OCI-LY7 (cell line): ENCODE data around the gene CHST3. TPM values are rescaled to one million over a fixed set of nuclear protein-coding genes. Genes with fewer than 3 reads are reported as not detected.

Experiments
- BruUV-seq: library from RNA; stranded (reverse); fragments of 400-500 nt; replicated peaks from 2 replicates; lab custom pipeline; 2021; lab: Mats Ljungman, UMichigan
- CTCF ChIA-PET: fragments of 300-600 bp; sonication (Branson Sonifier 250); formaldehyde crosslinking; loops from one replicate; lab custom pipeline; 2022; ENCODE audit warnings: antibody characterized with exemption; ENCODE audit not compliant: unreplicated experiment; lab: Charles Lee
- POLR2A ChIA-PET: fragments of 300-600 bp; sonication (Branson Sonifier 250); formaldehyde crosslinking; loops from one replicate; lab custom pipeline; 2022; ENCODE audit warnings: antibody characterized with exemption; lab: Charles Lee
- DNase-seq: peaks from one replicate; pipeline ENCODE4 v3.0.0-alpha.2; 2015; ENCODE audit warnings: low spot score
- H2AFZ ChIP-seq: fragments of 200-600 bp; sonication (generic), shearing (Covaris generic); 2 replicates; pipeline ENCODE4 v1.6.1; 2014; ENCODE audit warnings: mild to moderate bottlenecking, antibody characterized with exemption, low read length, moderate library complexity
- H3K27ac ChIP-seq: fragments of 200-600 bp; sonication (generic); 2 replicates; pipeline ENCODE4 v1.5.1; 2014; ENCODE audit warnings: mixed run types, low read depth, mild to moderate bottlenecking, moderate library complexity, low read length, inconsistent platforms; ENCODE audit not compliant: poor library complexity, severe bottlenecking
- H3K36me3 ChIP-seq: fragments of 200-600 bp; sonication (generic); 2 replicates; pipeline ENCODE4 v1.6.1; 2014; ENCODE audit warnings: mild to moderate bottlenecking, antibody characterized with exemption, low read length, moderate library complexity, mixed read lengths; ENCODE audit not compliant: insufficient read depth
- H3K4me1 ChIP-seq: fragments of 200-600 bp; sonication (generic); 2 replicates; pipeline ENCODE4 v1.5.1; 2014; ENCODE audit warnings: mild to moderate bottlenecking, low read length; ENCODE audit not compliant: insufficient read depth, poor library complexity, severe bottlenecking
- H3K4me2 ChIP-seq: fragments of 200-600 bp; sonication (generic); 2 replicates; pipeline ENCODE4 v1.6.1; 2014; ENCODE audit warnings: mild to moderate bottlenecking, low read length
- H3K4me3 ChIP-seq: fragments of 200-600 bp; sonication (generic); 2 replicates; pipeline ENCODE4 v1.5.1; 2014; ENCODE audit warnings: mild to moderate bottlenecking, low read depth, low read length; ENCODE audit not compliant: poor library complexity, severe bottlenecking
- H3K79me2 ChIP-seq: fragments of 200-600 bp; sonication (generic); 2 replicates; pipeline ENCODE4 v1.6.1; 2016; ENCODE audit warnings: low read depth, mild to moderate bottlenecking, low read length, moderate library complexity, mixed read lengths; ENCODE audit not compliant: insufficient read depth
- H3K9me2 ChIP-seq: fragments of 200-600 bp; sonication (generic); 2 replicates; pipeline ENCODE4 v1.6.1; 2016; ENCODE audit warnings: mild to moderate bottlenecking, low read length, mixed read lengths; ENCODE audit not compliant: insufficient read depth
- H3K9me3 ChIP-seq: fragments of 200-600 bp; sonication (generic); 2 replicates; pipeline ENCODE4 v1.6.1; 2014; ENCODE audit warnings: mild to moderate bottlenecking, mixed run types, low read length, mixed read lengths
- H4K20me1 ChIP-seq: fragments of 200-600 bp; sonication (generic); 2 replicates; pipeline ENCODE4 v1.6.1; 2014; ENCODE audit warnings: mild to moderate bottlenecking, antibody characterized with exemption, low read length, moderate library complexity, mixed read lengths; ENCODE audit not compliant: insufficient read depth
- CTCF ChIP-seq: fragments of 200-600 bp; sonication (generic); conservative IDR thresholded peaks from 2 replicates; pipeline ENCODE4 v1.5.1; 2014; ENCODE audit warnings: mild to moderate bottlenecking, antibody characterized with exemption, low read length, moderate library complexity, mixed read lengths
- EZH2phosphoT487 ChIP-seq: fragments of 200-600 bp; sonication (generic); IDR thresholded peaks from 2 replicates; pipeline ENCODE4 v1.6.1; 2018; ENCODE audit warnings: low read depth, borderline replicate concordance, mild to moderate bottlenecking, mixed run types, antibody characterized with exemption, low read length, moderate library complexity, mixed read lengths
- intact Hi-C: fragments of 100-400 bp; cut with micrococcal nuclease; formaldehyde crosslinking; loops from one replicate; pipeline ENCODE4 v1.10.0; 2022; ENCODE audit not compliant: unreplicated experiment
- total RNA-seq, 2 experiments: library from RNA; depleted of rRNA in 1 of 2; stranded (reverse); fragments of >200 nt in 1 of 2; shearing (Covaris generic) in 1 of 2; gene quantifications; 2 replicates each; pipeline ENCODE4 v1.2.3, GENCODE V29; 2014 to 2022

The CHST3 gene
- total RNA-seq, 2 experiments from 2014 or later, result not detected

- no peak overlapping the region for H3K4me3 ChIP-seq
- no peak overlapping the region for H2AFZ ChIP-seq
- intact Hi-C loops, result no loop called here
- H3K9me3 ChIP-seq, result no peaks in the 10 kb centered on the region
- ChIA-PET POLR2A (no interaction called here), CTCF (no interaction called here)
- no peaks in the 10 kb centered on the region for H3K79me2 ChIP-seq
- no peaks in the 10 kb centered on the region for H3K4me1 ChIP-seq
- H4K20me1 ChIP-seq, result no peaks in the 10 kb centered on the region
- H3K27ac ChIP-seq, result no peak overlapping the region
- no peak overlapping the region for H3K4me2 ChIP-seq
- TF ChIP-seq EZH2phosphoT487 (no peak), CTCF (no peak)
- H3K36me3 ChIP-seq, result no peaks in the 10 kb centered on the region
- no peaks in the 10 kb centered on the region for H3K9me2 ChIP-seq
- no peak for DNase-seq
- BruUV-seq, result no TSS peak
These were observed 6.7 kb downstream of the CHST3 start for GRCh38 chr10:71970869-71971268.

- intact Hi-C loops, result no loop called here
- no peak for TF ChIP-seq CTCF
- TF ChIP-seq EZH2phosphoT487, result no peak
- no peaks in the 10 kb centered on the region for H3K79me2 ChIP-seq
These were observed 7.1 kb downstream of the CHST3 start for GRCh38 chr10:71971311-71971731.

GRCh38 chr10:71971769-71972555, 7.8 kb downstream of the CHST3 start:
- Histone ChIP-seq H3K36me3 (no peaks in the 10 kb centered on the region), H3K79me2 (no peaks in the 10 kb centered on the region), H3K9me3 (no peaks in the 10 kb centered on the region), H3K27ac (no peak overlapping the region), H3K9me2 (no peaks in the 10 kb centered on the region), H2AFZ (no peak overlapping the region), H3K4me1 (no peaks in the 10 kb centered on the region), H4K20me1 (no peaks in the 10 kb centered on the region), H3K4me2 (no peak overlapping the region), H3K4me3 (no peak overlapping the region)
- POLR2A ChIA-PET, result interaction anchor here (0.6 kb wide), 1 partner anchor 48 kb away, joined by 4 read pairs; no protein-coding TSS in a partner anchor
- DNase-seq, result no peak
- no TSS peak for BruUV-seq
- CTCF ChIA-PET, result no interaction called here
- intact Hi-C loops, result no loop called here
- TF ChIP-seq CTCF (no peak), EZH2phosphoT487 (no peak)

More at GRCh38 chr10:71971311-71971731, 7.1 kb downstream of the CHST3 start:
- no peaks in the 10 kb centered on the region for H4K20me1 ChIP-seq
- CTCF ChIA-PET, result no interaction called here
- DNase-seq, result no peak
- H3K4me2 ChIP-seq, result no peak overlapping the region
- H3K36me3 ChIP-seq, result no peaks in the 10 kb centered on the region
- no TSS peak for BruUV-seq
- no peaks in the 10 kb centered on the region for H3K9me3 ChIP-seq
- no peak overlapping the region for H3K4me3 ChIP-seq
- no peak overlapping the region for H2AFZ ChIP-seq
- H3K9me2 ChIP-seq, result no peaks in the 10 kb centered on the region
- POLR2A ChIA-PET, result no interaction called here
- H3K4me1 ChIP-seq, result no peaks in the 10 kb centered on the region
- no peak overlapping the region for H3K27ac ChIP-seq
